CD4-positive, alpha-beta T cell treated with Interleukin-4 for 4 hours (primary cell): ENCODE measurements around the gene SLC25A10.

Source experiments
- DNase-seq: peaks from one replicate; pipeline ENCODE4 v3.0.0-alpha.2; 2020

SLC25A10 gene

DNA sequence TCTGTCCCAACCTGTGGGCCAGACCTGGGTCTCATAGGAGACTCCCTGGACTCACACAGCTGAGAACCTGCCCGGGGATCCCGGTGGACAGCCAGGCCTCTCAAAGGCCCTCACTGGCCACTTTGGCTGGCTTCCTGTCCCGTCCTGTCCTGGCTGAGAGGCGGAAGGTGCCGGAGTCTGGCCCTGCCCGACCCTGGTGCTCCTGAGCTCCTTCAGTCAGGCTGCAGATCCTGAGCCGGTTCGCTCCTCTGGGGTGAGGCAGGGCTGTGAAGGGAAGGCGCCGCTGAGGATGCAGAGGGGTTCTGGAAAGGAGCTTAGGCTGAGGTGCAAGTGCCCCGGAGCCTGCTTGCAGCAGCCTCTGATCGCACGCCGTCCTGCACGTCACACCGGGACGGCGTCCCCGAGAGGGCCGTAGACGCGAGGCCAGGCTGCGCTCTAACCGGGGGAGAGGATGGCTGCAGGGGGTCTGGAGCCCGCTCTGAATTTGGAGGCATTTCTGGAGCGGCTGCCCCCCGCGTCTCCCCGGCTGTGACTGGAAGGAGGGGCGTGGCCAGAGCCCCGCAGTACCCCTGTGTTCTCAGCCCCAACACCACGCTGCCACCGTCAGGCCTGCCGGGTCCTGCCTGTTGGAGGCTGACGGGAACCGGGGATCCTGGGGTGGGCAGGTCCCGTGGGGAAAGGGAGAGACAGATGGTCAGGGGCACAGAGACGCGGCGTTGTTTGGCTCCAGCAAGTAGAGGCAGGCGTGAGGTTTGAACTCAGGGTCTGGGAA is 24.1 kb upstream of the SLC25A10 start:
- DNase-seq = no peak

DNA sequence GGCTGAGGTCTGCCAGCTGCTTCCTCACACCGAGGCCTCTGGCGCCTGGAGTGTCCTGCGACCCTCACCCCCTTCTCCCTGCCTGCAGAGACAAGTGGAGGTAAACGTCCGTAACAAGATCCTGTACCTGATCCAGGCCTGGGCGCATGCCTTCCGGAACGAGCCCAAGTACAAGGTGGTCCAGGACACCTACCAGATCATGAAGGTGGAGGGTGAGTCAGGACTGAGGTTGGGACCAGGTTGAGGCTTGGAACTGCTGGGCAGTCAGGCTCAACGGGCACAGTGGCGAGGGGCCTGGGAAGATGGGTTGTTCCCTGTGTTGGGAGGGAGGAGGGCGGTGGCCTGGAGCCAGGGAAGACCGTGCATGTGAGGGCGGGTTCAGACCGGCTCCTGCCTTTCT is 23.5 kb upstream of the SLC25A10 start:
- DNase-seq = no peak

- no peak for DNase-seq
Measured at GRCh38 chr17:81690066-81690465, 22.0 kb upstream of the SLC25A10 start.

GRCh38 chr17:81690549-81690948 is 21.5 kb upstream of the SLC25A10 start:
- no peak for DNase-seq

DNA sequence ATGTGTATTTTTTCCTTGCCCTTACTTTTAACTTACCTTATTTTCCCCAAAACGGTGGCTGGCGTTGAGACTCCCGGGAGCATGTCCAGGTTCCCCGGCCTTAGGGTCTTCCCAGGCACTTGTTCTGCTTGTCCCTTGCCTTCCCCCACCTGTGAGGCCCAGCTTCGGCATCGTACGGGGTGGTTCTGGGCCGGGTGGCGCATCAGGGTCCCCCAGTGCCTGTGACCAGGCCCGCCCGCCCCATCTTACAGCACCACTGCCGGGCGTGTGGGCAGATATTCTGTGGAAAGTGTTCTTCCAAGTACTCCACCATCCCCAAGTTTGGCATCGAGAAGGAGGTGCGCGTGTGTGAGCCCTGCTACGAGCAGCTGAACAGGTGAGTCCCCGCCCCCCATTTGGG is 20.9 kb upstream of the SLC25A10 start:
- no peak for DNase-seq

GRCh38 chr17:81691608-81692007 is 20.5 kb upstream of the SLC25A10 start:
- no peak for DNase-seq

DNA sequence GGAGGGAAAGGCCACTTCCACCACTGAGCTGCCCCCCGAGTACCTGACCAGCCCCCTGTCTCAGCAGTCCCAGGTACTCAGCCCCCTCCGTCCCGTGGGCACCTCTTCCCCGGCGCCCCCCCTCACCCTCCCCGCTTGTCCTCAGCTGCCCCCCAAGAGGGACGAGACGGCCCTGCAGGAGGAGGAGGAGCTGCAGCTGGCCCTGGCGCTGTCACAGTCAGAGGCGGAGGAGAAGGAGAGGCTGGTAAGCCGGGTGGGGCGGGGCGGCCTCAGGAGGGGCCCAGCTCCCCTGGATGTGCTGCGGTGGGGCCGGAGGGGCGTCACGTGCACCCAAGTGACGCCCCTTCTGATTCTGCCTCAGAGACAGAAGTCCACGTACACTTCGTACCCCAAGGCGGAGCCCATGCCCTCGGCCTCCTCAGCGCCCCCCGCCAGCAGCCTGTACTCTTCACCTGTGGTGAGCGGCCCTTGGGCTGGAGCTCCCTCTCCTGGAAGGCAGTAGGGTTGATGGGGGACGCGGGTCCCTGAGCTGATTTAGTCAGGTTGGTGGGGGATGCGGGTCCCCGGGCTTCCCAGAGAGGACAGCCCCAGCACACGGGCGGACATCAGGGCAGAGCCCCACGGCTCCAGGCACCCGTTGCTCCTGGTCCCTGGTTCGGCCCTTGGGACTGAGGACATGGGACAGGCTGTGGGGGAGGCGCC is 18.4 kb upstream of the SLC25A10 start:
- DNase-seq = no peak

DNA sequence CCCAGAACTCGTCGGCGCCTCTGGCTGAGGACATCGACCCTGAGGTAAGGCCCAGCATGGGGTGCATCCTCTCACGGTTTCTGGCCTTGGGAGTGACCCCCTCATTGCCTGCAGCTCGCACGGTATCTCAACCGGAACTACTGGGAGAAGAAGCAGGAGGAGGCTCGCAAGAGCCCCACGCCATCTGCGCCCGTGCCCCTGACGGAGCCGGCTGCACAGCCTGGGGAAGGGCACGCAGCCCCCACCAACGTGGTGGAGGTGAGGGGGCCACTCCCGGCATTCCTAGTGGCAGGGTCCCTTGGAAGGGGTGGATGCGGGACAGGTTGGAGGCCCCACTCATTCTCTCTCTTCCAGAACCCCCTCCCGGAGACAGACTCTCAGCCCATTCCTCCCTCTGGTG is 17.3 kb upstream of the SLC25A10 start:
- no peak for DNase-seq

DNA sequence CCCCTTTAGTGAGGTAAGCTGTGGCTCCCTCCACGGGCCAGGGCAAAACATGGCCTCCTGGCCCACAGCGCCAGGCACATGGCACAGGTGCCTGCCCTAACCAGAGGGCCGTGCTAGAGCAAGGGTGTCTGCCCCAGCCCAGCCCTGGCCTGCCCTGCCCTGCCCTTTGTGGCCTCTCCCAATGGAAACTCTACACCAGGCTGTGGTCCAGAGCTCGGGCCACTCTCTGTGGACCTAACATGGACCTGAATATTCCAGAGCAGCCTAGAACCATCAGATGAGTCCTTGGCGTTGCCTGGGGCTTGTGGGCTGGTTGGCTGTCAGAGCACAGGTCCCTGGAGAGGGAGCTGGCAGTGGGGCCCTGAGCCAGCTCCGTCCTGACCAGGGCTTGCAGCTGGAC is 16.9 kb upstream of the SLC25A10 start:
- no peak for DNase-seq

GRCh38 chr17:81695801-81696200 is 16.3 kb upstream of the SLC25A10 start:
- no peak for DNase-seq

DNA sequence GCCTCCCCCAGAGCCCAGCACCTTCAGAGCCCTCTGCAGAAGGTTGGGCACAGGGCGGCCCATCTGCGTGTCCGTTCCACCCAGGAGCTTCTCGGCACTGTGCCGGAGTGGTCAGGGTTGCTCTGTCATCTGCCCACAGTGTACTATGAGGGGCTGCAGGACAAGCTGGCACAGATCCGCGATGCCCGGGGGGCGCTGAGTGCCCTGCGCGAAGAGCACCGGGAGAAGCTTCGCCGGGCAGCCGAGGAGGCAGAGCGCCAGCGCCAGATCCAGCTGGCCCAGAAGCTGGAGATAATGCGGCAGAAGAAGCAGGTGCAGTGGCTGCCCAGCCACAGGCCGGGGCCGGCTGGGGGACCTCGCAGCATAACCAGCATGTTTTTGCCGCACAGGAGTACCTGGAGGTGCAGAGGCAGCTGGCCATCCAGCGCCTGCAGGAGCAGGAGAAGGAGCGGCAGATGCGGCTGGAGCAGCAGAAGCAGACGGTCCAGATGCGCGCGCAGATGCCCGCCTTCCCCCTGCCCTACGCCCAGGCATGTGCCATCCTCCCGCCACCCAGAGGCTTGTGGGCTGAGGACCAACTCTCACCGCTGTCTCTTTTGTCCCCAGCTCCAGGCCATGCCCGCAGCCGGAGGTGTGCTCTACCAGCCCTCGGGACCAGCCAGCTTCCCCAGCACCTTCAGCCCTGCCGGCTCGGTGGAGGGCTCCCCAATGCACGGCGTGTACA is 15.7 kb upstream of the SLC25A10 start:
- DNase-seq = no peak

DNA sequence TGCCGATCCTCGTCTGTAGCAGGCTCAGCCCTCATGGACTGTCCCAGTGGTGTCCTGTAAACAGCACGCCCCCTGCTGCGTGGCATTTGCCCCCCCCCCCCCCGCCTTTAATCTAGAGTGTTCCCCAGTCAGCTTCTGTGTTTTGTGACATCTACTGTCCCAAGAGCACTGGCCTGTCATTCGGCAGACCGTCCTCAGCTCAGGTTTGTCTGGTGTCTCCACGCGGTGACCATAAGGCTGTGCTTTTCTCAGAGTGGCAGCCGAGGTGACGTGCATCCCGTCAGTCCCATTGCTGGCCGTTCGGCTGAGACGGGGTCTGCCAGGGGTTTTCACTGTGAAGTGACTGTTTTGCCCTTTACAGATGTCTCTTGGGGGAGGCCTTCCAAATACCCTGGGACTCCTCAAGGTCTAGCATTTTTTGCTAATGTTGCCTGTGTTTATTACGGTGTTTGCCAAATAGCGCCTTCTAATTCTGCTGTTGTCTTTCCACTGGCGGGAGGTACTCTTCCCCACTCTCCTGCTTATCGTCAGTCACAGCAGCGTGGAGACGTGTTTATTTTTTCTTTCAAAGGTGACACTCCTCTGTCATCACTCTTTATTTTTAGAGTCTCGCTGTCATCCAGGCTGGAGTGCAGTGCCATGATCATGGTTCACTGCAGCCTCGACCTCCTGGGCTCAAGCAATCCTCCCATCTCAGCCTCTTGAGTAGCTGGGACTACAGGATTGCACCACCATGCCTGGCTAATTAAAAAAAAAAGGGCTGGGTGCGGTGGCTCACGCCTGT is 14.6 kb upstream of the SLC25A10 start:
- no peak for DNase-seq

DNA sequence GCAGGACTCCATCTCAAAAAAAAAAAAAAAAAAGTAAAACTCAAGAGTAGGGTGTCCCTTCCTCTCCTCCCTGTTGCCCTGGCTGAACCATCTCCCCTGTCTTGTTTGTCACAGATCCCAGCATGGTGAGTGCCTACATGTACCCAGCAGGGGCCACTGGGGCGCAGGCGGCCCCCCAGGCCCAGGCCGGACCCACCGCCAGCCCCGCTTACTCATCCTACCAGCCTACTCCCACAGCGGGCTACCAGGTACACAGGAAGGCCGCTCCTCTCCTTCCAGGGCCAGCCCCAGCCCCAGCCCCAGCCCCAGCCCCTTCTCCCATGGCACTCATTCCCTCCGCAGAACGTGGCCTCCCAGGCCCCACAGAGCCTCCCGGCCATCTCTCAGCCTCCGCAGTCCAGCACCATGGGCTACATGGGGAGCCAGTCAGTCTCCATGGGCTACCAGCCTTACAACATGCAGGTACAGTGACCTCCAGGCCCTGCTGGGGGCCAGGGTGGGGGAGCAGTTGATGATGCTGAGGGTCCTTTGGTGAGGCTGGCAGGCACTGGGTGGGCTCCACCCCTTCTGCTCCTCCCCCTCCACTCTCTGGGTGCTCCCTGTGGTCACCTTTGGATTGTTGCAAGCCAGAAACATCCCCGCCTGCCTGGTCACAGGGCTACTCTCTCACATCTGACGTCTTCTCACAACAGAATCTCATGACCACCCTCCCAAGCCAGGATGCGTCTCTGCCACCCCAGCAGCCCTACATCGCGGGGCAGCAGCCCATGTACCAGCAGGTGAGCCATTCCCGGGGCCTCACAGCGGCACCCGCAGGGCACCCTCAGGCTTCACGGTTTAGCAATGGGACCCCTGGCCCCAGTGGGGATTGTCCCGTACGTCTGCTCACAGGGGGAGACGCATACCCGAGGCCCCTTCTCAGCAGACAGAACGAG is 11.5 kb upstream of the SLC25A10 start:
- DNase-seq = no peak

DNA sequence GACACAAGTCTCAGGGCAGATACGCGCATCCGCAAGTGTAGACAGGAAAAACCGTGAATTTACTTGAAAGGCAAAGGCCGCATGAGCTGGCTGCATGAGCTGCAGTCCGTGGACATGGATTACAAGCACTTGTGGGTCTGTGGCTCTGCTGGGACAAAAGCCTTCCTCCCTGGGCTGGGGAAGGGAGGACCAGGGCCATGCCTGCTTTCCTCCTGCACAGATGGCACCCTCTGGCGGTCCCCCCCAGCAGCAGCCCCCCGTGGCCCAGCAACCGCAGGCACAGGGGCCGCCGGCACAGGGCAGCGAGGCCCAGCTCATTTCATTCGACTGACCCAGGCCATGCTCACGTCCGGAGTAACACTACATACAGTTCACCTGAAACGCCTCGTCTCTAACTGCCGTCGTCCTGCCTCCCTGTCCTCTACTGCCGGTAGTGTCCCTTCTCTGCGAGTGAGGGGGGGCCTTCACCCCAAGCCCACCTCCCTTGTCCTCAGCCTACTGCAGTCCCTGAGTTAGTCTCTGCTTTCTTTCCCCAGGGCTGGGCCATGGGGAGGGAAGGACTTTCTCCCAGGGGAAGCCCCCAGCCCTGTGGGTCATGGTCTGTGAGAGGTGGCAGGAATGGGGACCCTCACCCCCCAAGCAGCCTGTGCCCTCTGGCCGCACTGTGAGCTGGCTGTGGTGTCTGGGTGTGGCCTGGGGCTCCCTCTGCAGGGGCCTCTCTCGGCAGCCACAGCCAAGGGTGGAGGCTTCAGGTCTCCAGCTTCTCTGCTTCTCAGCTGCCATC is 10.6 kb upstream of the SLC25A10 start:
- DNase-seq = no peak

GRCh38 chr17:81702934-81703746 is 8.9 kb upstream of the SLC25A10 start, which contains the start of gene MRPL12:
MRPL12 (plus strand) TSS chr17:81703367; CDS start chr17:81703502, 135 bp downstream.
- DNase-seq = peak; percentile 89

DNA sequence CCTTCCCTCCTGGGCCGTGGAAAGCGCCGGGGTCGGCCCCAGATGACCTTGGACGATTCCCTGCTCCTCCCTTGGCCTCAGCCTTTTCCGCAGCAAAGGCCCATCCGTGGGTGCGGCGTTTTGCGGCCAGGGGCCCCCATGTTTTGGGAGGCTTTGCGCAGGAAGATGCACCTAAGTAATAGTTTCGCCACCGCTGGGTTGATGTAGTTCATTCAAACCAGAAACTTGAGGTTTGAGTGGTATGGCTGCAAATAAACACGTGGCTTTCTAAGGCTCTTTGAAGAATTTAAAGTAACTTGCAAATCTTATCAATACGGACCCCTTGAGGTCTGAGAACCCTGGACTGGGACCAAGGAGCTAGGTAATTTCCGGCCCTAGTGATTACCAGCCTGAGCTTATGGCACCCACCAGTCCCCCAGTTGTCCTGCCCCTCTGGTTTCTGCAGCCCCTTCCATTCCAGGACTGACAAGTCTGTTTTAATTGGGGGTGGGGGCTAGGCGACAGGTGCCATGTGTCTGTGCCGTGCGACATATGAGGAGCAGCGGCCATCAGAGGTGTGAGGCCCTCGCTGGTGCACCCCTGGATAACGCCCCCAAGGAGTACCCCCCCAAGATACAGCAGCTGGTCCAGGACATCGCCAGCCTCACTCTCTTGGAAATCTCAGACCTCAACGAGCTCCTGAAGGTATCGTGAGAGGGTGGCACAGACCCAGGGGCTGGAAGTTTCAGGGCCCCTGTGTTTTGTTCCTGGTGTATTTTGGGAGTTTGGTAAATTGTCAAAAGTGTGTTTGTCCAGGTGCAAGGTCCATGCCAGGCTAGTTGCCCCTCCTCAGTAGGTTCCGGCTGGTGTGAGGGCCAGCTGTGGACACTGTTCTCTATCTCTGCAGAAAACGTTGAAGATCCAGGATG is 8.1 kb upstream of the SLC25A10 start:
- DNase-seq = no peak

DNA sequence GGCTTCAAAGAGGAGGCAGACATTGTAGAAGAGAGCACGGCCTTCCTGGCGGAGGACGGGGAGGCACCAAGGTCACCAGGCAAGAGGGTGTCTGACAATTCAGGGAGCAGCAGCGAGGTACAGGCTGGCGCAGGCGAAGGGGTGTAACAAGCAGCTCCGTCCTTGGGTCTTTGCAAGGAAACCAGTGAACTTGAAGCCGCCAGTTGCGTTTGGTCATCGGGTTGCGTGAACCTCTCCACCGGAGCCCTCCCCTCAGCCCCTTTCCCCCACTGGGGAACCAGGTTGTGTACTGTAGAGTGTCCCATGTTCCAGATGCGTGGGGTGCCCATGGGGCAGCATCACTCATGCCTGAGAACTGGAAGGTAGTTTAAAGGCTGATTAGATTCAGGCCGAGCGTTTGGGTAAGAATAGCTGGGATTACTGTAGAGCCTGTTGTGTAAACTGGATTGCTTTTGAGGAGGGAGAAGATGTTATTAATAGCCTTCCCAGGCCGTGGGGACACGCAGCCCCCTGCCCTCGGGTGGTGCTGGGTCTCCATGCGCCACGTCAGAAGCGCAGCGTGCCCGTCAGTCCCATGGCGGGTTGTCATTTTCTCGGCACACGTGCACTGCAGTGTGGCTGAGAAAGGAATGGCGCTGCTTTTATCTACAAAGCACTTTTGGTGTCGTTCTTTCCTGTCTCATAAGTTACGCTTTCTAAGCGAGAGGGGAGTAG is 6.4 kb upstream of the SLC25A10 start:
- no peak for DNase-seq

DNA sequence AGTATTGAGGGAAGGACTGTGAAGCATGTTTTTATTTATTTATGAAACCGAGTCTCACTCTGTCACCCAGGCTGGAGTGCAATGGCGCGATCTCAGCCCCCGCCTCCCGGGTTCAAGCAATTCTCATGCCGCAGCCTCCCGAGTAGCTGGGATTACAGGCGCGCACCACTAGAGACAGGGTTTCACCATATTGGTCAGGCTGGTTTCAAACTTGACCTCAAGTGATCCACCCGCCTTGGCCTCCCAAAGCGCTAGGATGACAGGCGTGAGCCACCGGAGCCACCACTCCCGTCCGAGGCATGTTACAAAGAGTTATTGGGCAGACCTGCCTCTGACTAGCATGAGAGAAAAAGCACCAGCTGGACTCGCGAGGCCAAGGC is 5.9 kb upstream of the SLC25A10 start:
- DNase-seq = no peak
